HEK293 (cell line): ENCODE data around the gene DNMT3A.

Experiments used
- CTCF ChIA-PET: fragments of 350-600 bp; formaldehyde crosslinking; extraction: SDS; loops from one replicate; lab custom pipeline; 2021; ENCODE audit warnings: antibody characterized with exemption; lab: Yijun Ruan, JAX
- POLR2A ChIA-PET: fragments of 300-600 bp; formaldehyde crosslinking; extraction: SDS; loops from one replicate; lab custom pipeline; 2020; ENCODE audit warnings: antibody characterized with exemption, inconsistent platforms; lab: Yijun Ruan, JAX
- H3K27ac ChIP-seq: fragments of 200-500 bp; sonication (Bioruptor generic); 2 replicates; pipeline ENCODE4 v1.5.1; 2014; ENCODE audit warnings: low read depth, low read length, control low read depth, inconsistent platforms; ENCODE audit errors: extremely low read depth
- H3K36me3 ChIP-seq, 2 experiments: fragments of 200-500 bp in 1 of 2; sonication (Bioruptor generic) in 1 of 2; 1 replicate in 1 of 2; 2 replicates in 1 of 2; pipeline ENCODE4 v1.5.1; 2014 to 2017; ENCODE audit warnings: inconsistent platforms in 2 of 2, low read length in 2 of 2; ENCODE audit not compliant: control insufficient read depth in 2 of 2, insufficient read depth in 1 of 2
- H3K4me1 ChIP-seq: fragments of 200-500 bp; sonication (Bioruptor generic); 2 replicates; pipeline ENCODE4 v1.5.1; 2014; ENCODE audit warnings: mild to moderate bottlenecking, low read length, inconsistent platforms; ENCODE audit not compliant: control insufficient read depth, insufficient read depth
- H3K4me3 ChIP-seq: 2 replicates; pipeline ENCODE4 v1.5.1; 2011; ENCODE audit warnings: low read depth, mild to moderate bottlenecking, control low read depth, low read length, moderate library complexity
- H3K9me3 ChIP-seq: fragments of 200-500 bp; sonication (Bioruptor generic); 2 replicates; pipeline ENCODE4 v1.5.1; 2014; ENCODE audit warnings: low read depth, low read length, inconsistent platforms; ENCODE audit not compliant: control insufficient read depth, insufficient read depth
- BCL6B ChIP-seq: fragments of 450-650 bp; formaldehyde crosslinking; IDR thresholded peaks from 2 replicates; pipeline ENCODE4 v1.5.1; 2017; ENCODE audit warnings: missing biosample characterization, missing genetic modification characterization
- CTCF ChIP-seq: fragments of 450-650 bp; formaldehyde crosslinking; IDR thresholded peaks from 2 replicates; pipeline ENCODE4 v1.5.1; 2016; ENCODE audit warnings: missing biosample characterization, missing genetic modification characterization
- HOXD13 ChIP-seq: sonication (generic); formaldehyde crosslinking; IDR thresholded peaks from 2 replicates; pipeline ENCODE4 v1.8.0; 2022; ENCODE audit warnings: missing genetic modification reagents, borderline replicate concordance
- SP2 ChIP-seq: fragments of 450-650 bp; formaldehyde crosslinking; IDR thresholded peaks from 2 replicates; pipeline ENCODE4 v1.5.1; 2016; ENCODE audit warnings: missing biosample characterization, missing genetic modification characterization
- ZBTB1 ChIP-seq: fragments of 450-650 bp; formaldehyde crosslinking; IDR thresholded peaks from 2 replicates; pipeline ENCODE4 v1.5.1; 2016; ENCODE audit warnings: missing biosample characterization, missing genetic modification characterization
- ZBTB10 ChIP-seq: fragments of 450-650 bp; formaldehyde crosslinking; IDR thresholded peaks from 2 replicates; pipeline ENCODE4 v1.5.1; 2016; ENCODE audit warnings: missing biosample characterization, missing genetic modification characterization
- ZBTB20 ChIP-seq: fragments of 450-650 bp; formaldehyde crosslinking; IDR thresholded peaks from 2 replicates; pipeline ENCODE4 v1.5.1; 2016; ENCODE audit warnings: missing biosample characterization, missing genetic modification characterization
- ZBTB44 ChIP-seq: fragments of 450-650 bp; IDR thresholded peaks from 2 replicates; pipeline ENCODE4 v1.5.1; 2018; ENCODE audit warnings: missing biosample characterization, mild to moderate bottlenecking, missing genetic modification characterization
- ZFP69B ChIP-seq: fragments of 450-650 bp; formaldehyde crosslinking; IDR thresholded peaks from 2 replicates; pipeline ENCODE4 v1.5.1; 2016; ENCODE audit warnings: missing biosample characterization, missing genetic modification characterization
- ZNF175 ChIP-seq: fragments of 450-650 bp; formaldehyde crosslinking; IDR thresholded peaks from 2 replicates; pipeline ENCODE4 v1.5.1; 2016; ENCODE audit warnings: missing biosample characterization, missing genetic modification characterization
- ZNF19 ChIP-seq: fragments of 450-650 bp; formaldehyde crosslinking; IDR thresholded peaks from 2 replicates; pipeline ENCODE4; 2016; ENCODE audit warnings: missing biosample characterization, missing genetic modification characterization, low read depth
- ZNF221 ChIP-seq: fragments of 450-650 bp; formaldehyde crosslinking; IDR thresholded peaks from 2 replicates; pipeline ENCODE4 v1.5.1; 2017; ENCODE audit warnings: missing biosample characterization, missing genetic modification characterization, borderline replicate concordance
- ZNF311 ChIP-seq: fragments of 450-650 bp; formaldehyde crosslinking; IDR thresholded peaks from 2 replicates; pipeline ENCODE4 v1.5.1; 2017; ENCODE audit warnings: missing biosample characterization, missing genetic modification characterization, borderline replicate concordance
- ZNF37A ChIP-seq: fragments of 450-650 bp; IDR thresholded peaks from 2 replicates; pipeline ENCODE4 v1.5.1; 2018; ENCODE audit warnings: missing biosample characterization, missing genetic modification characterization
- ZNF433 ChIP-seq: fragments of 450-650 bp; formaldehyde crosslinking; IDR thresholded peaks from 2 replicates; pipeline ENCODE4 v1.5.1; 2016; ENCODE audit warnings: missing biosample characterization, missing genetic modification characterization, low read depth
- ZNF488 ChIP-seq: fragments of 450-650 bp; formaldehyde crosslinking; IDR thresholded peaks from 2 replicates; pipeline ENCODE4 v1.5.1; 2016; ENCODE audit warnings: missing biosample characterization, missing genetic modification characterization
- ZNF514 ChIP-seq: fragments of 450-650 bp; formaldehyde crosslinking; IDR thresholded peaks from 2 replicates; pipeline ENCODE4 v1.5.1; 2016; ENCODE audit warnings: missing biosample characterization, missing genetic modification characterization
- ZNF555 ChIP-seq: fragments of 450-650 bp; formaldehyde crosslinking; conservative IDR thresholded peaks from 2 replicates; pipeline ENCODE4 v1.5.1; 2017; ENCODE audit warnings: missing biosample characterization, mild to moderate bottlenecking, missing genetic modification characterization, inconsistent platforms
- ZNF560 ChIP-seq: fragments of 450-650 bp; formaldehyde crosslinking; IDR thresholded peaks from 2 replicates; pipeline ENCODE4 v1.5.1; 2017; ENCODE audit warnings: missing biosample characterization, missing genetic modification characterization, borderline replicate concordance
- ZNF596 ChIP-seq: fragments of 450-650 bp; IDR thresholded peaks from 2 replicates; pipeline ENCODE4 v1.5.0; 2018; ENCODE audit warnings: missing biosample characterization, mild to moderate bottlenecking, missing genetic modification characterization, moderate library complexity
- ZNF645 ChIP-seq: fragments of 450-650 bp; formaldehyde crosslinking; IDR thresholded peaks from 2 replicates; pipeline ENCODE4; 2016; ENCODE audit warnings: missing biosample characterization, missing genetic modification characterization
- ZNF707 ChIP-seq: fragments of 450-650 bp; formaldehyde crosslinking; IDR thresholded peaks from 2 replicates; pipeline ENCODE4 v1.5.1; 2016; ENCODE audit warnings: missing biosample characterization, missing genetic modification characterization
- ZSCAN23 ChIP-seq: fragments of 450-650 bp; formaldehyde crosslinking; IDR thresholded peaks from 2 replicates; pipeline ENCODE4 v1.5.1; 2016; ENCODE audit warnings: missing biosample characterization, missing genetic modification characterization

DNMT3A gene

GRCh38 chr2:25286723-25287483 lies 54.8 kb downstream of the DNMT3A start:
- H3K9me3 ChIP-seq: no peaks in the 10 kb centered on the region
- H3K36me3 ChIP-seq: peaks cover 0 to 7% of the 10 kb centered on the region in 2 experiments; a peak in 1 of 3 replicates
- no peak for TF ChIP-seq SP2 (tag by site-specific recombination)
- TF ChIP-seq ZNF488 (tag by site-specific recombination): no peak
- no peak for TF ChIP-seq ZNF555 (tag by site-specific recombination)
- no peak for TF ChIP-seq ZBTB1 (tag by site-specific recombination)
- TF ChIP-seq CTCF (tag by site-specific recombination): no peak
- no peak for TF ChIP-seq ZNF560 (tag by site-specific recombination)
- no peak for TF ChIP-seq ZBTB20 (tag by site-specific recombination)
- TF ChIP-seq ZNF19 (tag by site-specific recombination): no peak
- TF ChIP-seq ZNF221 (tag by site-specific recombination): no peak
- TF ChIP-seq ZNF175 (tag by site-specific recombination): no peak
- TF ChIP-seq ZNF433 (tag by site-specific recombination): no peak
- TF ChIP-seq ZNF645 (tag by site-specific recombination): no peak
- TF ChIP-seq ZNF514: no peak
- no peak for TF ChIP-seq ZBTB44 (tag by site-specific recombination)
- TF ChIP-seq ZNF596 (tag by site-specific recombination): no peak
- no peak for TF ChIP-seq ZSCAN23 (tag by site-specific recombination)
- TF ChIP-seq ZNF707 (tag by site-specific recombination): no peak
- TF ChIP-seq ZNF37A (tag by site-specific recombination): no peak
- TF ChIP-seq HOXD13 (CRISPR knock-in tag): no peak
- POLR2A ChIA-PET: interaction anchor here (0.5 kb wide), 1 partner anchor 36 kb away, joined by 4 read pairs; no protein-coding TSS in a partner anchor
- no peaks in the 10 kb centered on the region for H3K4me1 ChIP-seq
- no peak overlapping the region for H3K4me3 ChIP-seq
- no peak overlapping the region for H3K27ac ChIP-seq
- CTCF ChIA-PET: no interaction called here

- ChIA-PET POLR2A (no interaction called here), CTCF (no interaction called here)
- no peak for TF ChIP-seq ZNF514
- no peak for TF ChIP-seq ZNF311 (tag by site-specific recombination)
- TF ChIP-seq BCL6B (tag by site-specific recombination): no peak
- TF ChIP-seq ZFP69B (tag by site-specific recombination): no peak
- TF ChIP-seq ZBTB10 (tag by site-specific recombination): no peak
- Histone ChIP-seq H3K27ac (no peak overlapping the region), H3K4me3 (no peak overlapping the region), H3K9me3 (no peaks in the 10 kb centered on the region), H3K4me1 (no peaks in the 10 kb centered on the region), H3K36me3 (peaks cover 0 to 16% of the 10 kb centered on the region in 2 experiments; a peak in 1 of 3 replicates)
Measured at GRCh38 chr2:25286025-25286400, 55.7 kb downstream of the DNMT3A start.
